H1 (cell line): ENCODE data around the gene OGFR. TPM values are rescaled to one million over a fixed set of nuclear protein-coding genes. Genes with fewer than 3 reads are reported as not detected.

ENCODE experiments used
- FOSL1 ChIP-seq: IDR thresholded peaks from 2 replicates; pipeline ENCODE4 v1.6.1; 2011; ENCODE audit warnings: mild to moderate bottlenecking, low read depth, low read length, moderate library complexity; ENCODE audit not compliant: insufficient read depth
- NRF1 ChIP-seq: IDR thresholded peaks from 2 replicates; pipeline ENCODE4 v1.6.1; 2011; ENCODE audit warnings: mild to moderate bottlenecking, low read depth, low read length, improper control_type of control experiment
- ZNF274 ChIP-seq: IDR thresholded peaks from 2 replicates; pipeline ENCODE4 v1.7.0; 2012; ENCODE audit warnings: low read length, borderline replicate concordance; ENCODE audit errors: extremely low read depth
- polyA plus RNA-seq, 7 experiments: library from polyadenylated mRNA; depleted of rRNA in 3 of 7; stranded (reverse) in 5 of 7; unstranded in 2 of 7; fragments of >200 nt in 5 of 7; fragments of 200-250 nt in 2 of 7; gene quantifications; 1 replicate in 5 of 7; 2 replicates in 1 of 7; 4 replicates in 1 of 7; pipeline versions ENCODE4 v1.2.1 to v1.2.3, GENCODE V29; 2011 to 2013; ENCODE audit warnings: missing spikeins in 2 of 7, mixed read lengths in 2 of 7
- total RNA-seq: library from RNA; stranded (reverse); fragmentation: NEBNext Ultra II Directional; extraction: Animal tissue kit (Norgen Biotek cat#: 25700); gene quantifications from 2 replicates; pipeline ENCODE4 v1.2.1, GENCODE V29; 2021
- TF ChIP-seq, protein P1 (sequence below): fragments of 300-600 bp; sonication (generic); IDR thresholded peaks from 2 replicates; pipeline ENCODE4 v1.7.1; 2012; ENCODE audit warnings: low read length, moderate library complexity, mild to moderate bottlenecking, inconsistent platforms; ENCODE audit not compliant: insufficient replicate concordance

OGFR gene
- total and polyA plus RNA-seq, 2 of the 8 experiments (the other 6 are each of a cell fraction or from before 2014, with no cell fraction given): 13.9 to 25.1 TPM

GRCh38 chr20:62830821-62831220, 26.2 kb downstream of the OGFR start (continued):
- TF ChIP-seq, protein P1, sequence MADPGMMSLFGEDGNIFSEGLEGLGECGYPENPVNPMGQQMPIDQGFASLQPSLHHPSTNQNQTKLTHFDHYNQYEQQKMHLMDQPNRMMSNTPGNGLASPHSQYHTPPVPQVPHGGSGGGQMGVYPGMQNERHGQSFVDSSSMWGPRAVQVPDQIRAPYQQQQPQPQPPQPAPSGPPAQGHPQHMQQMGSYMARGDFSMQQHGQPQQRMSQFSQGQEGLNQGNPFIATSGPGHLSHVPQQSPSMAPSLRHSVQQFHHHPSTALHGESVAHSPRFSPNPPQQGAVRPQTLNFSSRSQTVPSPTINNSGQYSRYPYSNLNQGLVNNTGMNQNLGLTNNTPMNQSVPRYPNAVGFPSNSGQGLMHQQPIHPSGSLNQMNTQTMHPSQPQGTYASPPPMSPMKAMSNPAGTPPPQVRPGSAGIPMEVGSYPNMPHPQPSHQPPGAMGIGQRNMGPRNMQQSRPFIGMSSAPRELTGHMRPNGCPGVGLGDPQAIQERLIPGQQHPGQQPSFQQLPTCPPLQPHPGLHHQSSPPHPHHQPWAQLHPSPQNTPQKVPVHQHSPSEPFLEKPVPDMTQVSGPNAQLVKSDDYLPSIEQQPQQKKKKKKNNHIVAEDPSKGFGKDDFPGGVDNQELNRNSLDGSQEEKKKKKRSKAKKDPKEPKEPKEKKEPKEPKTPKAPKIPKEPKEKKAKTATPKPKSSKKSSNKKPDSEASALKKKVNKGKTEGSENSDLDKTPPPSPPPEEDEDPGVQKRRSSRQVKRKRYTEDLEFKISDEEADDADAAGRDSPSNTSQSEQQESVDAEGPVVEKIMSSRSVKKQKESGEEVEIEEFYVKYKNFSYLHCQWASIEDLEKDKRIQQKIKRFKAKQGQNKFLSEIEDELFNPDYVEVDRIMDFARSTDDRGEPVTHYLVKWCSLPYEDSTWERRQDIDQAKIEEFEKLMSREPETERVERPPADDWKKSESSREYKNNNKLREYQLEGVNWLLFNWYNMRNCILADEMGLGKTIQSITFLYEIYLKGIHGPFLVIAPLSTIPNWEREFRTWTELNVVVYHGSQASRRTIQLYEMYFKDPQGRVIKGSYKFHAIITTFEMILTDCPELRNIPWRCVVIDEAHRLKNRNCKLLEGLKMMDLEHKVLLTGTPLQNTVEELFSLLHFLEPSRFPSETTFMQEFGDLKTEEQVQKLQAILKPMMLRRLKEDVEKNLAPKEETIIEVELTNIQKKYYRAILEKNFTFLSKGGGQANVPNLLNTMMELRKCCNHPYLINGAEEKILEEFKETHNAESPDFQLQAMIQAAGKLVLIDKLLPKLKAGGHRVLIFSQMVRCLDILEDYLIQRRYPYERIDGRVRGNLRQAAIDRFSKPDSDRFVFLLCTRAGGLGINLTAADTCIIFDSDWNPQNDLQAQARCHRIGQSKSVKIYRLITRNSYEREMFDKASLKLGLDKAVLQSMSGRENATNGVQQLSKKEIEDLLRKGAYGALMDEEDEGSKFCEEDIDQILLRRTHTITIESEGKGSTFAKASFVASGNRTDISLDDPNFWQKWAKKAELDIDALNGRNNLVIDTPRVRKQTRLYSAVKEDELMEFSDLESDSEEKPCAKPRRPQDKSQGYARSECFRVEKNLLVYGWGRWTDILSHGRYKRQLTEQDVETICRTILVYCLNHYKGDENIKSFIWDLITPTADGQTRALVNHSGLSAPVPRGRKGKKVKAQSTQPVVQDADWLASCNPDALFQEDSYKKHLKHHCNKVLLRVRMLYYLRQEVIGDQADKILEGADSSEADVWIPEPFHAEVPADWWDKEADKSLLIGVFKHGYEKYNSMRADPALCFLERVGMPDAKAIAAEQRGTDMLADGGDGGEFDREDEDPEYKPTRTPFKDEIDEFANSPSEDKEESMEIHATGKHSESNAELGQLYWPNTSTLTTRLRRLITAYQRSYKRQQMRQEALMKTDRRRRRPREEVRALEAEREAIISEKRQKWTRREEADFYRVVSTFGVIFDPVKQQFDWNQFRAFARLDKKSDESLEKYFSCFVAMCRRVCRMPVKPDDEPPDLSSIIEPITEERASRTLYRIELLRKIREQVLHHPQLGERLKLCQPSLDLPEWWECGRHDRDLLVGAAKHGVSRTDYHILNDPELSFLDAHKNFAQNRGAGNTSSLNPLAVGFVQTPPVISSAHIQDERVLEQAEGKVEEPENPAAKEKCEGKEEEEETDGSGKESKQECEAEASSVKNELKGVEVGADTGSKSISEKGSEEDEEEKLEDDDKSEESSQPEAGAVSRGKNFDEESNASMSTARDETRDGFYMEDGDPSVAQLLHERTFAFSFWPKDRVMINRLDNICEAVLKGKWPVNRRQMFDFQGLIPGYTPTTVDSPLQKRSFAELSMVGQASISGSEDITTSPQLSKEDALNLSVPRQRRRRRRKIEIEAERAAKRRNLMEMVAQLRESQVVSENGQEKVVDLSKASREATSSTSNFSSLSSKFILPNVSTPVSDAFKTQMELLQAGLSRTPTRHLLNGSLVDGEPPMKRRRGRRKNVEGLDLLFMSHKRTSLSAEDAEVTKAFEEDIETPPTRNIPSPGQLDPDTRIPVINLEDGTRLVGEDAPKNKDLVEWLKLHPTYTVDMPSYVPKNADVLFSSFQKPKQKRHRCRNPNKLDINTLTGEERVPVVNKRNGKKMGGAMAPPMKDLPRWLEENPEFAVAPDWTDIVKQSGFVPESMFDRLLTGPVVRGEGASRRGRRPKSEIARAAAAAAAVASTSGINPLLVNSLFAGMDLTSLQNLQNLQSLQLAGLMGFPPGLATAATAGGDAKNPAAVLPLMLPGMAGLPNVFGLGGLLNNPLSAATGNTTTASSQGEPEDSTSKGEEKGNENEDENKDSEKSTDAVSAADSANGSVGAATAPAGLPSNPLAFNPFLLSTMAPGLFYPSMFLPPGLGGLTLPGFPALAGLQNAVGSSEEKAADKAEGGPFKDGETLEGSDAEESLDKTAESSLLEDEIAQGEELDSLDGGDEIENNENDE: no peak
- TF ChIP-seq NRF1 (no peak), FOSL1 (no peak), ZNF274 (no peak)
